ENCODE results near the gene TBC1D22B. TPM values are rescaled to one million over a fixed set of nuclear protein-coding genes. Genes with fewer than 3 reads are reported as not detected.

The TBC1D22B gene
- total and polyA plus RNA-seq, 2 donors (not counting 3 experiments of a cell fraction or from before 2014, with no cell fraction given) = 13.1 to 13.6 TPM

GRCh38 chr6:37239526-37239925, 18.0 kb upstream of the TBC1D22B start:
- H3K79me2 ChIP-seq (ENCODE audit: control insufficient read depth, insufficient read depth, low read length) = no peaks in the 10 kb centered on the region
- TF ChIP-seq POLR2A (IDR thresholded peaks at IDR 0.05; ENCODE audit: low read depth, low read length) (no peak), FOS (IDR thresholded peaks at IDR 0.05; ENCODE audit: borderline replicate concordance, insufficient read depth, low read length) (no peak), MYC (IDR thresholded peaks at IDR 0.05; ENCODE audit: low read depth, low read length) (no peak), CTCF (IDR thresholded peaks at IDR 0.05; ENCODE audit: extremely low read depth in 1 of 2, insufficient read depth in 1 of 2, low read depth in 1 of 2, low read length in 2 of 2) (no peak), POLR2AphosphoS5 (IDR thresholded peaks at IDR 0.05; ENCODE audit: insufficient read depth, low read depth, low read length) (no peak), GATA2 (IDR thresholded peaks at IDR 0.05; ENCODE audit: insufficient read depth, insufficient read length, low read depth, low read length) (no peak)
- peaks cover 63% of the 10 kb centered on the region for H3K4me1 ChIP-seq (ENCODE audit: control insufficient read depth, extremely low read depth, insufficient read depth, low read length)
- FAIRE-seq (no peak), DNase-seq (ENCODE audit: low read depth, low spot score) (no peak)
- H3K9me1 ChIP-seq (replicated peaks; ENCODE audit: control insufficient read depth, extremely low read depth, insufficient read depth, low read length) = no peaks in the 10 kb centered on the region
- intact Hi-C loops (cut with micrococcal nuclease) = no loop called here
- no peak overlapping the region for H2AFZ ChIP-seq (ENCODE audit: low read depth, low read length)
- BruUV-seq (replicated peaks) = TSS peak; percentile 69
- peak overlapping the region; percentile 18 for H3K4me2 ChIP-seq (ENCODE audit: insufficient read depth, low read length)
- H3K36me3 ChIP-seq (ENCODE audit: control insufficient read depth in 2 of 2, extremely low read depth in 1 of 2, insufficient read depth in 2 of 2, low read length in 2 of 2) = no peaks in the 10 kb centered on the region
- no peak overlapping the region for H3K4me3 ChIP-seq (replicated peaks in 1 of 3; ENCODE audit: insufficient read depth in 1 of 3, low read depth in 1 of 3, low read length in 3 of 3)
- H4K20me1 ChIP-seq (replicated peaks; ENCODE audit: control insufficient read depth, extremely low read depth, insufficient read depth, low read length) = no peaks in the 10 kb centered on the region
- peak overlapping the region; percentile 99 for H3K27ac ChIP-seq (ENCODE audit: insufficient read depth, low read depth, low read length)
- H3K9ac ChIP-seq (replicated peaks; ENCODE audit: extremely low read depth, insufficient read depth, low read length) = peak overlapping the region; percentile 69
- dilution Hi-C loops (cut with MboI; ENCODE audit: extremely low pct_ligation_motif_present, low sequenced_read_pairs) = no loop called here
- H3K9me3 ChIP-seq (replicated peaks; ENCODE audit: control insufficient read depth, insufficient read depth, low read length) = no peaks in the 10 kb centered on the region
- ChIA-PET POLR2A (interaction anchor here (0.6 to 0.9 kb wide), 2 partner anchors 18 to 74 kb away, joined by 3 to 6 read pairs; partner anchors contain the start of genes TBC1D22B and TMEM217), CTCF (interaction anchor here (1.1 to 1.3 kb wide), 2 partner anchors 30 to 31 kb away, joined by 3 to 6 read pairs; no protein-coding TSS in a partner anchor)
- H3K27me3 ChIP-seq (ENCODE audit: control insufficient read depth in 2 of 2, insufficient read depth in 2 of 2, low read length in 2 of 2) = no peaks in the 10 kb centered on the region

All from endothelial cell of umbilical vein (primary cell).